GM12878 (cell line): ENCODE measurements around the gene CNN2. TPM values are rescaled to one million over a fixed set of nuclear protein-coding genes. Genes with fewer than 3 reads are reported as not detected.
A peak's percentile ranks its signal among the peaks of the same experiment; 100 is the strongest.

ENCODE experiments used
- BCL3 ChIP-seq: IDR thresholded peaks from 2 replicates; pipeline ENCODE4 v1.6.1; 2011; ENCODE audit warnings: borderline replicate concordance, low read depth, mild to moderate bottlenecking, moderate library complexity, low read length; ENCODE audit not compliant: insufficient read depth, poor library complexity, severe bottlenecking
- CHD4 ChIP-seq: fragments of 200-600 bp; sonication (generic); IDR thresholded peaks from 2 replicates; pipeline ENCODE4 v1.6.1; 2016; ENCODE audit warnings: mild to moderate bottlenecking
- FOXK2 ChIP-seq: fragments of 450-650 bp; IDR thresholded peaks from 2 replicates; pipeline ENCODE4 v1.6.1; 2017; ENCODE audit warnings: mild to moderate bottlenecking, moderate library complexity
- IKZF2 ChIP-seq, 2 experiments: fragments of 450-650 bp; IDR thresholded peaks; 2 replicates each; pipeline ENCODE4 v1.6.1; 2017; ENCODE audit warnings: mild to moderate bottlenecking in 2 of 2, moderate library complexity in 2 of 2
- JUND ChIP-seq: IDR thresholded peaks from 2 replicates; pipeline ENCODE4 v1.6.1; 2012; ENCODE audit warnings: low read depth, mild to moderate bottlenecking, low read length, improper control_type of control experiment, moderate library complexity
- LARP7 ChIP-seq: fragments of 450-650 bp; IDR thresholded peaks from 2 replicates; pipeline ENCODE4 v1.6.1; 2017; ENCODE audit warnings: mild to moderate bottlenecking
- MTA3 ChIP-seq: IDR thresholded peaks from 2 replicates; pipeline ENCODE4 v1.6.1; 2012; ENCODE audit warnings: low read length, inconsistent platforms, borderline replicate concordance
- NFYA ChIP-seq: IDR thresholded peaks from 2 replicates; pipeline ENCODE4 v1.6.1; 2011; ENCODE audit warnings: low read depth, mild to moderate bottlenecking, low read length, improper control_type of control experiment, borderline replicate concordance
- POU2F2 ChIP-seq: IDR thresholded peaks from 3 replicates; pipeline ENCODE4 v1.6.1; 2011; ENCODE audit warnings: low read depth, mild to moderate bottlenecking, low read length, borderline replicate concordance
- SIN3A ChIP-seq: IDR thresholded peaks from 2 replicates; pipeline ENCODE4 v1.6.1; 2012; ENCODE audit warnings: low read depth, low read length, improper control_type of control experiment
- SKIL ChIP-seq: fragments of 450-650 bp; IDR thresholded peaks from 2 replicates; pipeline ENCODE4 v1.6.1; 2017; ENCODE audit warnings: mild to moderate bottlenecking, low read depth, inconsistent platforms; ENCODE audit not compliant: poor library complexity, severe bottlenecking
- WRNIP1 ChIP-seq: IDR thresholded peaks from 2 replicates; pipeline ENCODE4 v1.6.1; 2011; ENCODE audit warnings: low read depth, low read length, improper control_type of control experiment, borderline replicate concordance
- YY1 ChIP-seq: IDR thresholded peaks from 2 replicates; pipeline ENCODE4 v1.6.1; 2011; ENCODE audit warnings: low read depth, mild to moderate bottlenecking, low read length
- polyA plus RNA-seq, 11 experiments: library from polyadenylated mRNA; depleted of rRNA in 4 of 11; unstranded in 6 of 11; stranded (reverse) in 5 of 11; fragments of >200 nt; fragmentation: Nextera tagmentation in 4 of 11; fragmentation: Illumina TruSeq in 1 of 11; extraction: Ambion mirVana in 4 of 11; extraction: Trizol in 1 of 11; gene quantifications; 1 replicate in 1 of 11; 2 replicates in 10 of 11; pipeline versions ENCODE4 v1.2.1 to v1.2.3, GENCODE V29; 2011 to 2016; ENCODE audit warnings: inconsistent platforms in 2 of 11, missing spikeins in 2 of 11, low read depth in 1 of 11
- total RNA-seq, 4 experiments: library from RNA; depleted of rRNA in 3 of 4; stranded (reverse); fragments of >200 nt in 3 of 4; fragmentation: Illumina TruSeq in 1 of 4; extraction: Trizol in 1 of 4; gene quantifications; 2 replicates each; pipeline versions ENCODE4 v1.2.1 to v1.2.3, GENCODE V29; 2013 to 2021
- TF ChIP-seq, protein P1 (sequence below): fragments of 450-650 bp; IDR thresholded peaks from 2 replicates; pipeline ENCODE4 v1.6.1; 2017; ENCODE audit warnings: mild to moderate bottlenecking, moderate library complexity
- TF ChIP-seq, protein P2 (sequence below): fragments of 150-350 bp; IDR thresholded peaks from 2 replicates; pipeline ENCODE4 v1.6.1; 2016; ENCODE audit warnings: low read depth, low read length
- TF ChIP-seq, protein P3 (sequence below): fragments of 450-650 bp; IDR thresholded peaks from 2 replicates; pipeline ENCODE4 v1.6.1; 2017; ENCODE audit warnings: antibody characterized with exemption, mild to moderate bottlenecking, moderate library complexity

The CNN2 gene
- total and polyA plus RNA-seq, 10 of the 15 experiments (the other 5 are each of a cell fraction or from before 2014, with no cell fraction given) = 34.7 to 311 (median 172) TPM

DNA sequence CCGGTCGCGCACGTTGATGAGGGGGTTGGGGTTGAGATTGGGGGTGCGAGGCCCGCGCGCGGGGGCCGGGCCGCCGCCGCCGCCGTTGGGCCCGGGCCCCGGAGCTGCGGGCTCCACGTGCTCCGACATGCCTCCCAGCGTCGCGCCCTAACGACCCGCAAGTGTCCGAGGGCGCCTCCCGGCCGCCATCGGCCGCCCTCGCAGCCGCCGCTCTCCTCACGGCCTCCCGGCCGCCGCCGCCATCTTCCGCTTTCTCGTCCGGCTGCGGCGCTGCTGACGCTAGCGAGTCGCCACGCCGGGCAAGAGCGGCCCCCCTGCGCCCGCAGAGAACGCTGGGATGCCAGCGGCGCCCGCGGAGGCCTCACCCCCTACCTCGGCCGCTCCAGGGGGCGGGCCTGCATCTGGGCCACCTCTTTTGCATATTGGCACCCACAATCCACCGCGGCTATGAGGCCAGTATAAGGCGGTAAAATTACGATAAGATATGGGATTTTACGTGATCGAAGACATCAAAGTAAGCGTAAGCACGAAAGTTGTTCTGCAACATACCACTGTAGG, 5.5 kb upstream of the CNN2 start, which contains the start of gene TMEM259 (continued):
- TF ChIP-seq, protein P1, sequence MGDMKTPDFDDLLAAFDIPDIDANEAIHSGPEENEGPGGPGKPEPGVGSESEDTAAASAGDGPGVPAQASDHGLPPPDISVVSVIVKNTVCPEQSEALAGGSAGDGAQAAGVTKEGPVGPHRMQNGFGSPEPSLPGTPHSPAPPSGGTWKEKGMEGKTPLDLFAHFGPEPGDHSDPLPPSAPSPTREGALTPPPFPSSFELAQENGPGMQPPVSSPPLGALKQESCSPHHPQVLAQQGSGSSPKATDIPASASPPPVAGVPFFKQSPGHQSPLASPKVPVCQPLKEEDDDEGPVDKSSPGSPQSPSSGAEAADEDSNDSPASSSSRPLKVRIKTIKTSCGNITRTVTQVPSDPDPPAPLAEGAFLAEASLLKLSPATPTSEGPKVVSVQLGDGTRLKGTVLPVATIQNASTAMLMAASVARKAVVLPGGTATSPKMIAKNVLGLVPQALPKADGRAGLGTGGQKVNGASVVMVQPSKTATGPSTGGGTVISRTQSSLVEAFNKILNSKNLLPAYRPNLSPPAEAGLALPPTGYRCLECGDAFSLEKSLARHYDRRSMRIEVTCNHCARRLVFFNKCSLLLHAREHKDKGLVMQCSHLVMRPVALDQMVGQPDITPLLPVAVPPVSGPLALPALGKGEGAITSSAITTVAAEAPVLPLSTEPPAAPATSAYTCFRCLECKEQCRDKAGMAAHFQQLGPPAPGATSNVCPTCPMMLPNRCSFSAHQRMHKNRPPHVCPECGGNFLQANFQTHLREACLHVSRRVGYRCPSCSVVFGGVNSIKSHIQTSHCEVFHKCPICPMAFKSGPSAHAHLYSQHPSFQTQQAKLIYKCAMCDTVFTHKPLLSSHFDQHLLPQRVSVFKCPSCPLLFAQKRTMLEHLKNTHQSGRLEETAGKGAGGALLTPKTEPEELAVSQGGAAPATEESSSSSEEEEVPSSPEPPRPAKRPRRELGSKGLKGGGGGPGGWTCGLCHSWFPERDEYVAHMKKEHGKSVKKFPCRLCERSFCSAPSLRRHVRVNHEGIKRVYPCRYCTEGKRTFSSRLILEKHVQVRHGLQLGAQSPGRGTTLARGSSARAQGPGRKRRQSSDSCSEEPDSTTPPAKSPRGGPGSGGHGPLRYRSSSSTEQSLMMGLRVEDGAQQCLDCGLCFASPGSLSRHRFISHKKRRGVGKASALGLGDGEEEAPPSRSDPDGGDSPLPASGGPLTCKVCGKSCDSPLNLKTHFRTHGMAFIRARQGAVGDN = peak; percentile 11; the same call in 1 of the 2 replicates
- TF ChIP-seq LARP7 = peak; percentile 91
- 0 out of 2 replicates have a peak, but pooled peaks have one; percentile 12 for TF ChIP-seq JUND
- no peak for TF ChIP-seq IKZF2 (IDR thresholded peaks at IDR 0.05)
- TF ChIP-seq SKIL = no peak
- TF ChIP-seq YY1 = peak; percentile 99
- TF ChIP-seq, protein P2, sequence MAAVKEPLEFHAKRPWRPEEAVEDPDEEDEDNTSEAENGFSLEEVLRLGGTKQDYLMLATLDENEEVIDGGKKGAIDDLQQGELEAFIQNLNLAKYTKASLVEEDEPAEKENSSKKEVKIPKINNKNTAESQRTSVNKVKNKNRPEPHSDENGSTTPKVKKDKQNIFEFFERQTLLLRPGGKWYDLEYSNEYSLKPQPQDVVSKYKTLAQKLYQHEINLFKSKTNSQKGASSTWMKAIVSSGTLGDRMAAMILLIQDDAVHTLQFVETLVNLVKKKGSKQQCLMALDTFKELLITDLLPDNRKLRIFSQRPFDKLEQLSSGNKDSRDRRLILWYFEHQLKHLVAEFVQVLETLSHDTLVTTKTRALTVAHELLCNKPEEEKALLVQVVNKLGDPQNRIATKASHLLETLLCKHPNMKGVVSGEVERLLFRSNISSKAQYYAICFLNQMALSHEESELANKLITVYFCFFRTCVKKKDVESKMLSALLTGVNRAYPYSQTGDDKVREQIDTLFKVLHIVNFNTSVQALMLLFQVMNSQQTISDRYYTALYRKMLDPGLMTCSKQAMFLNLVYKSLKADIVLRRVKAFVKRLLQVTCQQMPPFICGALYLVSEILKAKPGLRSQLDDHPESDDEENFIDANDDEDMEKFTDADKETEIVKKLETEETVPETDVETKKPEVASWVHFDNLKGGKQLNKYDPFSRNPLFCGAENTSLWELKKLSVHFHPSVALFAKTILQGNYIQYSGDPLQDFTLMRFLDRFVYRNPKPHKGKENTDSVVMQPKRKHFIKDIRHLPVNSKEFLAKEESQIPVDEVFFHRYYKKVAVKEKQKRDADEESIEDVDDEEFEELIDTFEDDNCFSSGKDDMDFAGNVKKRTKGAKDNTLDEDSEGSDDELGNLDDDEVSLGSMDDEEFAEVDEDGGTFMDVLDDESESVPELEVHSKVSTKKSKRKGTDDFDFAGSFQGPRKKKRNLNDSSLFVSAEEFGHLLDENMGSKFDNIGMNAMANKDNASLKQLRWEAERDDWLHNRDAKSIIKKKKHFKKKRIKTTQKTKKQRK = no peak
- no peak for TF ChIP-seq FOXK2
- TF ChIP-seq SIN3A = no peak; the same call in 1 of the 2 replicates
- no peak for TF ChIP-seq BCL3
- no peak for TF ChIP-seq WRNIP1
- no peak for TF ChIP-seq NFYA
- peak; percentile 99; the same call in 2 of the 3 replicates for TF ChIP-seq POU2F2
- TF ChIP-seq, protein P3, sequence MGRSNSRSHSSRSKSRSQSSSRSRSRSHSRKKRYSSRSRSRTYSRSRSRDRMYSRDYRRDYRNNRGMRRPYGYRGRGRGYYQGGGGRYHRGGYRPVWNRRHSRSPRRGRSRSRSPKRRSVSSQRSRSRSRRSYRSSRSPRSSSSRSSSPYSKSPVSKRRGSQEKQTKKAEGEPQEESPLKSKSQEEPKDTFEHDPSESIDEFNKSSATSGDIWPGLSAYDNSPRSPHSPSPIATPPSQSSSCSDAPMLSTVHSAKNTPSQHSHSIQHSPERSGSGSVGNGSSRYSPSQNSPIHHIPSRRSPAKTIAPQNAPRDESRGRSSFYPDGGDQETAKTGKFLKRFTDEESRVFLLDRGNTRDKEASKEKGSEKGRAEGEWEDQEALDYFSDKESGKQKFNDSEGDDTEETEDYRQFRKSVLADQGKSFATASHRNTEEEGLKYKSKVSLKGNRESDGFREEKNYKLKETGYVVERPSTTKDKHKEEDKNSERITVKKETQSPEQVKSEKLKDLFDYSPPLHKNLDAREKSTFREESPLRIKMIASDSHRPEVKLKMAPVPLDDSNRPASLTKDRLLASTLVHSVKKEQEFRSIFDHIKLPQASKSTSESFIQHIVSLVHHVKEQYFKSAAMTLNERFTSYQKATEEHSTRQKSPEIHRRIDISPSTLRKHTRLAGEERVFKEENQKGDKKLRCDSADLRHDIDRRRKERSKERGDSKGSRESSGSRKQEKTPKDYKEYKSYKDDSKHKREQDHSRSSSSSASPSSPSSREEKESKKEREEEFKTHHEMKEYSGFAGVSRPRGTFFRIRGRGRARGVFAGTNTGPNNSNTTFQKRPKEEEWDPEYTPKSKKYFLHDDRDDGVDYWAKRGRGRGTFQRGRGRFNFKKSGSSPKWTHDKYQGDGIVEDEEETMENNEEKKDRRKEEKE = peak; percentile 72
- no peak for TF ChIP-seq MTA3
- TF ChIP-seq CHD4 = no peak
